GM19023 (cell line): ENCODE measurements around the gene ATP6V0D1.
"Not testable (repeated sequence)": the region's sequence is repeated elsewhere in the genome, so short reads cannot be mapped to it uniquely, and the experiment has no call there.

ENCODE experiments used
- ATAC-seq: cut with Tn5 transposase; IDR thresholded peaks from one replicate; pipeline ENCODE4 v1.9.1; 2021; ENCODE audit warnings: mild to moderate bottlenecking, moderate library complexity; ENCODE audit not compliant: unreplicated experiment

The ATP6V0D1 gene

DNA sequence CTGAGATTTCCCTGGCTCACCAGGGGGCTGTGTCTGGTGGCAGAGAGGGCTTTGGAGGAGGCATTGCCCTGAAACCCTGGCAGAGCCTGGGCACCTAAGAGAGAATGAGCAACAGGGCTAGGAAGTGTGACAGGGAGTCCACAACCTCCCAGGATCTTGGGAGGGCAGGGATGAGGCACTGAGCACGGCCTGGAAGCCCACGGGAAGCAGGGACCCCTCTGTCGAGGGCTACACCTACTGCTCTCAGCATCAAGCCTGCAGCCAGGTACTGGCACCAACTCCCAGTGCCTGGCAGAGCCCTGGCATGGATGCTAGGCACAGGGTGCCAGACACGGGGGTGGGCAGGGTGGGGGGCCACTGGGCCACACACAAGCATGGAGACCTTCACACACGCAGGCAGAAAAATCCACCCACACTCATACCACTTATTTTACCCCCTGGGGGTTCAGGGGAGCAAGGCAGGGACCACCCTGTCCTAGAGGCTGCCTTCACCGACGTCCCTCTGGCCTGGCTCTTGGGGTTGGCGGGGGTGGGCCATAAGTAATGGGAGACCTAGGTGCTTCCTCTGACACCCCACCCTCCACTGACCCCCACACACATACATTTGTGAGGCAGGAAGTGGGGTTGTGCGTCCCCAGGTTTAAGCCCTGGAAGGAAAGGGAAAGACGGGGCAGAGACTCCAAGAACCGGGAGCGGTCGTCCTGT, 51.0 kb downstream of the ATP6V0D1 start:
- no peak for ATAC-seq

DNA sequence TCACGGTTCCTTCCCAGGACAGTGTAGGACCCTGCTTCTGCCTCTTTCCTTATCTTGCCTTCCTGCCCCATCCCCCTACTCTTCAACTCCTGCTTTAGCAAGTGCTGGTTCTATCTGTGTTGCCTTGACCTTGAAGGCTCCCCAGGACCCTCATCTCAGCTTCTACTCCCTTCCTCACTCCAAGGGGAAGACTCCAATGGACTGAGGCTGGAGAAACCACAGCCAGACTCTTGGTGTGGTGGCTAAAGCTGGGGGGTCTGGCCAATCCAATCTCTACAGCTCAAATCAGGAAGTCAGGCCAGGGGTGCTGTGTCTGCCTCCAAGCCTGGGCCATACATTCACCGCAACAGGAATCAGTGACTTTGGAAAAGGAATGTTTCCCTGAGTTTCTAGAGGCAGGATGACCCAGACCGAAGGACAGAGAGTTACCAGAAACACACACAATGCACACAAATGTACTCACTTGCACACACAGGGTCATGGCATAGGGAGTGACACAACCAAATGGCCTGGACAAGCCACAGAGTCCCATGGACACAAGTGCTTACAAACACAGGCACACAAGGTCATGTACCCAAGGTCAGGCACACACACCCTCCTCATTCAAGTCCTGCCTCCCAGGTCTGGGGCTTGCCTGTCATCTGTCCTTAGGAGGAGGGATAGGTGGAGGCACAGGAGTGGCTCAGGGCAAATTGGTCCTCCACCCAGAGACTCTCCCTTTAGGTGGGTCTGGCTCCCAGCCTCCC, 51.7 kb downstream of the ATP6V0D1 start:
- ATAC-seq = no peak

DNA sequence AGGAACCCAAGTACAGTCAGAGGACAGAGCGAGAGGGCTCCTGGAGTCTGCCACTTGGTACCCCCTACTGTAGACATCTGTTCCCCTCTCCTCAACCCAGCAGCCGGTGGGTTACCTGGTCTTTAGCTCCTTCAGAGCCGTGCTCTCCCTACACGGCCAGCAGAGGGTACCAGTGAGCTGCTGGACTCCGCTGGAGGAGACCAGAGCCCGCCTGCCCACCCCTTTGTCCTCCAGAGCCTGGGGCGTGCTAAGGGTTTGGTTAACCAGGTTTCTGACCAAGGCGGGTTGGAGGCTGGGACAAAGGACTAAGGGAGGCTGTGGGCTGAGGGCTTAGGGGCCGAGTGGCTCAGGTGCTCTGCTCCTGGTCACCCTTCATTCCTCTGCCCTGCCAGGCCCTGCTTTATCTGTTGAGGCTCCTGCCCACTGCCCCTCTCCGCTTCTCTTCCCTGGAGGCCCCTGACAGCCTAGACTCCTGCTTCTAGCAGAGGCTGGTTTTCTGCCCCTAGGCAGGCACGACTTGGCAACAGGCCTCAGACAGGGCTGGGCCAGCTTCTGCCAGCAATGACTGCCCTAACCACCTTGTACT, 52.7 kb downstream of the ATP6V0D1 start:
- ATAC-seq = no peak

DNA sequence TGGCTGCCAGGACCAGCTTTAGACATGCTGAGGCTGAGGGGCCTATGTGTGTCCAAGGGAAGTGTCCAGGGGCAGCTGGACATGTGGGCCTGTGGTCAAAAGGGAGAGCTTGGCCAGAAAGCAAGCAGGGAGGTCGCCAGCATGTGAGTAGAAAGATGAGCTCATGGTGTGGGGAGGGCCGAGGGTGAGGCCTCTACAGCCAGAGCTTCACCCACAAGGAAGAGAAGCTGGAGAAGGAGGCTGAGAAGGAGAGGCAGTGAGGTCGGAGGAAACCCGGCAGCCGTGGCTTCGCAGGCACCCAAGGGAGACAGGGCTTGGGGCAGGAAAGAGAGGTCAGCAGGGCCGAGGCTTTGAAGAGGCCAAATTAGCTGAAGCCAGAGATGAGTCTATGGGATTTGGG, 54.0 kb downstream of the ATP6V0D1 start:
- ATAC-seq = no peak

DNA sequence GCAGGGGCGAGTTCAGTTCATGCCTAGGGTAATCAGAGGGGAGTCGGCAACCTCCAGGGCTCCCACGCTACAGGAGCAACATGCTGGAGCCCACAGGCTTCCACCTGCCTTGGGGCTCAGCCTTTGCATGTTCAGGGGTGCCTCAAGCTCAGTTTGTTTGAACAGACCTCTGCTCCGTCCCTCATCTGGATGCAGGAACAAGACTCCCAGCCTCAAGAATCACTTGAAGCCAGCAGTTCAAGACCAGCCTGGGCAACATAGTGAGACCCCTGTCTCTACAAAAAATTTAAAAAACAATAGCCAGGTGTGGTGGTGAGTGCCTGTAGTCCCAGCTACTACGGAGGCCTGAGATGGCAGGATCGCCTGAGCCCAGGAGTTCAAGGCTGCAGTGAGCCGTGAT, 54.9 kb downstream of the ATP6V0D1 start:
- ATAC-seq = no peak

DNA sequence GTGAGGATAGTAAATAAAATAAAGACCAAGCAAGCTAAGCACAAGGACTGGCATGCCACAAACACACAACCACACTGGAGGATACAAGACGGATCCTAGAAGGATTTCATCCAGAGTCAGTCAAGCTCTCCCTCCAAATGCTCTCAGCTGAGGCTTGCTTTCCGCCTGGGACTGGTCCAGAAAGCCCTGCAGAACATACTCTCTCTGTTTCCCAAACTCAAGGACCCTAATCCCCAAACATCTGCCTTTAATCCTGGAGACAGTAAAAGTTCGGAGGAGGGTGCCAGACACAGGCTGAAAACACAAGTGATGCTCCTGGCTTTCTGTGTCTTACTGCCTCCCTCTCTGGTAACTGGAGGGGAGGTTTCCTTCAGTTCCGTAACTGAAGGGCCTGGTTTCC, 55.4 kb downstream of the ATP6V0D1 start:
- no peak for ATAC-seq

DNA sequence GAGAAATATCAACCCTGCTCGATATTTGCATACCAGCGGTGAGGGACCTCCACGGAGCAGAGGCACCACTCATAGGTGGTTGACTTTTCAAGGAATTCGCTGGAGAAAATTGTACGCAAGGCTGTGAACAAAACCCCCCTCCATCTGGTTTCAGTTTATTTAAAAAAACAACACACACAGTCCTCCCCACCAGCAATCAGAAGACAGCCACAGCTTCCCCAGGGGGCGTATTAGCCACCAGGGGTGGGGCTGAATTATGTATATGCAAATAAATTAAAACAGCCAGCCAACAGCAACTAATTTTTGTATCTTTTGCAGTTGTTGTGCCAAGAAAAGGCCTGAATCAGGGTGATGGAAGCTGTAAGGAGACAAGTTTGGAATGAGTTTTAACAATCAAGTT, 55.9 kb downstream of the ATP6V0D1 start:
- no peak for ATAC-seq

DNA sequence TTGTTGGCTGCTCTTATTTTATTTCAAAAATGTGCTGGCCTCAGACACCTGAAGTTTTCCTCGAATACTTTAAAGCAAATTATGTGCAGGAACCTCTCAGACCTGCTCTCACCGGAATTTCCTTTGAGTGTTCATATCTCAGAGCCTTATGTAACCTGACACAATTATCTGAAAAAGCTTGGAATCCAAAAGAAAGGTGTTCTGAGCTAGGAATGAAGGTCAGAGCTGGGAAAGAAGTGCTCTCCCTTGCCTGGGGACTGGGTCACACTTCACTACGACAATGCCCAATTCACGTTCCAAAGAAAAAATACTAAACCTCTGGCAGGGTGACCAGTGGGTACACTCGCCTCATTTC, 56.7 kb downstream of the ATP6V0D1 start:
- ATAC-seq = no peak

DNA sequence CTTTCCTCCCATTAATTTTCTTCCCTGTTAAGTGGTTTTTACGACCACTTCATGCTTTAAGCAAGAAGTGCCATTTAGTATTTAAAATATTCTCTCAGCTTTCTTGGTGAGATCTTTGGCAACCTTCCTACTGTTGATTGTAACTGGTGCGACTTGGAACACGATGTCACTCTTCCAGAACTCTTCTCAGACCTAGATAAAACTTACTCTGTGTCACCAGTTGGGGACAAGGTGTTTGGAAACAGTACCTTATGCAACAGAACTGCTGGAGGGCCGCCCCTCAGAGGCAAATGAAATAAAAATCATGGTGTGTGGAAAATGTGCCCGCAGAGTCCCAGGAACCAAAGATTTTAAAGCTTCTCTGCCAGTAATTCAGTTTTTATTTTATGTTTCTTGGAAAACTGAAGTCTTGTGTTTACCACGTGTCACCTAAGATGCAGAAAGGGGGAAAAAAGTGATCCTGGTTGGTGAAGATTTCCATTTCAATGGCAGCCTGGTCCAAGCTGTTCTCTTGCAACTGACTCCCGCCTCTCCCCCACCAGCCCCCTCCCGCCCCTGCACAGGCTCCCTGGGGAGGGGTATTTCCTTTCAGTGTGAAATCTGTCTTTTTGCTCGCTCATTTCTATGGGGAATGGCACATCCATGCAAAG, 57.2 kb downstream of the ATP6V0D1 start:
- no peak for ATAC-seq

DNA sequence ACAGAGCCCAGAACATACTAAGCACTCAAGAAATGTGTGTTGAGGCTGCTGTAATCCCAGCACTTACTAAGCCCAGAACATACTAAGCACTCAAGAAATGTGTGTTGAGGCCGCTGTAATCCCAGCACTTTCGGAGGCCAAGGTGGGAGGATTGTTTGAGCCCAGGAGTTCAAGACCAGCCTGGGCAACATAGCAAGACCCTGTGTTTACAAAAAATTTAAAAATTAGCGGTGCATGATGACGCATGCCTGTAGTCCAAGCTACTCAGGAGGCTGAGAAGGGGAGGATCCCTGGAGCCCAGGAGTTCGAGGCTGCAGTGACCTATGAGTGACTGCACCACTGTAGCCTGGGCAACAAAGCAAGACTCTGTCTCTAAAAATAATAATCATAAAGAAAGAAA, 57.9 kb downstream of the ATP6V0D1 start:
- ATAC-seq = no peak

DNA sequence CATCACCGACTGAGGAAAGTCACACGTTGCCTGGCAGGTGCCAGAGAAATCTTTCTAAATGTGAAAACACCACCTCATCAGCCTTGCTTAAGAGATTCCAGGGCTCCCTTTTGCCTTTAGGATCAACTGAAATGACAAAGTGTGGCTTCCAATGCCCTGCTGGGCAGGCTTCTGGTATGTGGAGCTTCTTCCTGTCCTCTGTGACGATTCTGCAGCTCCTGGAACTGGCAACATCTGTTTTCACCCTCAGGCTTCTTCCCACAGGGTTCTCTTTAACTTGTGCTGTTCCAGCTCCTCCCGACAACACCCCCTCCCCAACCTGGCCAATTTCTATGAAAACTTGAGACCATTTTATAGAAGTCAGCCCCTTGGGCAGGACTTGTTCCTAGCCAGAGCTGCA, 59.9 kb downstream of the ATP6V0D1 start:
- no peak for ATAC-seq

DNA sequence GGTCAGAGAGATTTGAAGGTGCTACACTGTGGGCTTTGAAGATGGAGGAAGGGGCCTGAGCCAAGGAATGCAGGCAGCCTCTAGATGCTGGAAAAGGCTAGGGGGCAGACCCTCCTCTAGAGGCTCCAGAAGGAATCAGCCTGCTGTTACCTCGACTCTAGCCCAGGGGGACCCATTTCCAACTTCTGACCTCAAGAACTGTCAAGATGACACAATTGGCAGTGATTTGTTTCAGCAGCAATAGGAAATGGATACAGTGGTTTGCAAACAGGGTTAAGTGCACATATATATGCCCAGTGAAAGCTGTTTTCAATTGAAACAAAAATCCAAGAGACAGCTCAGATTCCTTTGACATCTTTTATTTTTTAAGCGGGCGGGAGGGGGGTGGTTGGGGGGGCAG, 61.0 kb downstream of the ATP6V0D1 start:
- no peak for ATAC-seq

DNA sequence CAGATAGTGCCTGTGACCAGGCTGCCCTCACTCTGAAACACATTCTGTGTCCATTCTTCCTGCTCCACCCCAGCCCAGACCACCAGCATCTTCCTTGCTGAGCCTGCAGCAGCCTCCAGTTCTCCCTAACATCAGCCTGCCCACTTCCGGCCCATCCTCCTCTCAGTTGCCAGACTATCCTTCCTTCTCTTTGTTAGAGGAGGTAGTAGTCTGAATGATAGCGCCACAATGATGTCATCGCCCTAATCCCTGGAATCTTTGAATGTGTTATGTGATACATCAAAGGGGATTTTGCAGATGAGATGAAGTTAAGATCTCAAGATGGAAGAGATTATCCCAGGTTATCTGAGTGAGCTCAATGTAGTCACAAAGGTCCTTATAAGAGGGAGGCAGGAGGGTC, 61.5 kb downstream of the ATP6V0D1 start:
- ATAC-seq = no peak

DNA sequence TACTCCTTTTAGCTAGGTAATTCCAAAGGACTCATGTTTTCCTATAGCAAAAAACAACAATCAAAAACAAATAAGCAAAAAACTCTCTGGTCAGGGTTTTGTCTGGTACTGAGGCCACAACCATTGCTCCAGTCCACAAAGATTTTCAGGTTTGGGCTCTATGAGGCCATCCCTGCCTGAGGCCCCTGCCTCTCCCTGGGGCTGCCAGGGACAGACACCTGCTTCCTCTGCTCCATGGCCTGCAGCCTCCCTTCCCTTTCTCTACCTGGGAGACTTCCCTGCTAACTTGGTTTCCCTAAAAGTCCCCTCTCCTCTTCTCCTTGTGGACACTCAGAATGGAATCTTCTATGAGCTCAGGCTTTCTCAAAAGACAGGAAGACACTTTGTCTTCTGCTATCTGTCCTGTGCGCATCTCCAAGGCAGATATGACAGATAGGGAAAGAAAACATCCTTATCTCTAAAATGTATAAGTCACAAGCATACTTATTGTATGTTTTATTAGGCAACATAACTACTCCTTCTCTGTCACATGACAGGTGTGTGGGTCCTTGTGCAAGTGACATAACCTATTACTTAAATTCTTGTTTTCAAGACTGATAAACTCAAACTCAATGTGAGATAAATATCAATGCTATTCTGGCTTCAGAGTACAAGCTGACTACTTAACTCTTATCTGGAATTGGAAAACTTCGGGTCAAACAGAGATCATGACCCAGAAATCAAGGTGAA, 63.5 kb downstream of the ATP6V0D1 start:
- ATAC-seq = no peak

DNA sequence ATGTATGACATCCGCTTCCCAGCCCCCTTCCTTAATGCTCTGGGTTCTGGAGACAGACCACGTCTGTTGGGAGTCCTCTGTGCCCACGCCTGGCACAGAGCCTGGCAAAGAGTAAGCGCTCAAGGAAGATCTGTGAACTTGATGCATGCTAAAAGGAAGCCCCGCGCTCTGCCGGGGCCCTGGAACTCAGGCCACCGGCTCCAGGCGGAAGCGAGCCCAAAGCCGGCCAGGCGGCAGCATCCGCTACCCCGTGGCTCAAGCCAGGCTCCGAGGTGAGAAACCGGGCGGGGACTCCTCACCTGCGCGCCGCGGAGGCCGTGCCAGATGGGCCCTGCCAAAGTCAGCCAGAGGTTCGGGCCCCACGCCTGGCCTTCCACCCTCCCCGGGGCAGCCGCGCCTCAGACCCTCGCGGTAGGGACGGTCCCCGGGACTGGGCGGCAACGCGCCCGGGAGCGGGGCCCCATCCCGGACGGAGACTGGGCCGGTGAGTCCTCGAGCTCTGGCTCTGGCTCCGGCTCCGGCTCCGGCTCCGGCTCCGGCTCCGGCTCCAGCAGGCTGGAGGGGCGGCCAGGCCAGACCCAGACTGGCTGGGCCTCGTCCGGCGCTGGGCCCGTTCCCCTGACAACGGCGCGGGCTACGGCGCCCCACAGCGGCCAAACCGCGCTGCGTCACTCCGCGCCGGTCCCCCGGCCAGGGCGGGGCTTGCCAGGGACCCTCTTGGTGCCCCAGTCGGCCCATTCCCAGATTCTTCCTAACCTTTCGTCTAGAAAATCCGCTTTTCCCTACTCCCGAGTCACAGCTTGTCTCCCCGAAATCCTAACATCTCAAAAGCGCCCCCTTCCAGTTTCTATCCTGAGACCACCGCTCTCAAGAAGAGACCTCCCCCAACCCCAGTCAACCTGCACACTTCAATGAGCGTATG, 64.8 kb downstream of the ATP6V0D1 start, which contains the start of gene ZDHHC1:
Gene ZDHHC1, minus strand, starts transcription at position 606 of the 922 bp plus-strand sequence. CDS start 8,702 bp downstream, outside the sequence.
- no peak for ATAC-seq

DNA sequence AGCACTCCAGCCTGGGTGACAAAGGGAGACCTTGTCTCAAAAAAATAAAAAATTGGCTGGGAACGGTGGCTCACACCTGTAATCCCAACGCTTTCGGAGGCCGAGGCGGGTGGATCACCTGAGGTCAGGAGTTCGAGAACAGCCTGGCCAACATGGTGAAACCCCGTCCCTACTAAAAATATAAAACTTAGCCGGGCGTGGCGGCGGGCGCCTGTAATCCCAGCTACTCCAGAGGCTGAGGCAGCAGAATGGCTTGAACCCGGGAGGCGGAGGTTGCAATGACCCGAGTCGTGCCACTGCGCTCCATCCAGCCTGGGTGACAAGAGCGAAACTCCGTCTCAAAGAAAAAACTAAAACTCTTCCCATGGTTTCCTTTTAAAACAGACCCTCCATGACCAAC, 65.5 kb downstream of the ATP6V0D1 start:
- not testable (repeated sequence) for ATAC-seq

DNA sequence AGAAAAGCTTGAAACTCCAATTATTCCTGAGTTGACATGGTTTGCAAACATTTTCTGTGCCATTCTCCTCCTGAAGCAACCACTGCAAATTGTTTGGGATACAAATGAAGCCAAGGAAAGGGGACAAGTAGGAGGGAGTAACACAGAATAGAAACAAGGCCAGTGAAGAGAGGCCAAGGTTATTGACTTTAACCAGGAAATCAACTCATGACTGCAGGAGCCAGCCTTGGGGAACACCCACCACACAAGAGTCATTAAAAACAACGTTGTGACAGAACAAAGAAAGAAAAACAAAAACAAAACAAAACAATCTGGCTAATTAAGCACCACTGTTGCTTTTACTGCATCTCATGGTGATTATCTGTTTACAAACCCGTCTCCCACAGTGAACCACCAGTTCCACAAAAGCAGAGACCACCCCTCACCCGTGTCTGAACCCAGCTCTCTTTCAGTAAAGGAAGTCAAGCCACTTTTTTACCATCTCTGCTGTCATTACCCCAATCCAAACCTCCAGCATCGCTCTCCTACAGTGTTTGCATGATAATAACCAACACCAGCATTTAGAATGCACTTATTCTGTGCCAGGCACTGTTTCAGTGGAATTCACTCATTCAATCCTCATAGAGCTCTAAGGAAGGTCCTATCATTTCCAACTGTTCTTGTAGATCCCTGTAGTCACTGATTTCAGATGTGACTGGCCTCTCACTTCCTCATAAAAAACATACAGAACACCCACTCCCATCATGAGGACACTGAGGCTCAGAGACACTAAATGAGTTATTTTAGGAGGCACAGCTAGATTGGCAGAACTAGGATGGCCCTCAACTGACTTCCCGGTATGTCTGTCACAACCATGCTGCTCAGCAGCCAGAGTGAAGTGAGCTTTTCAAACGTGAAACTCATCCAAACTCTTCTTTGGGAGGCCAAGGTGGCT, 66.7 kb downstream of the ATP6V0D1 start:
- ATAC-seq = no peak

DNA sequence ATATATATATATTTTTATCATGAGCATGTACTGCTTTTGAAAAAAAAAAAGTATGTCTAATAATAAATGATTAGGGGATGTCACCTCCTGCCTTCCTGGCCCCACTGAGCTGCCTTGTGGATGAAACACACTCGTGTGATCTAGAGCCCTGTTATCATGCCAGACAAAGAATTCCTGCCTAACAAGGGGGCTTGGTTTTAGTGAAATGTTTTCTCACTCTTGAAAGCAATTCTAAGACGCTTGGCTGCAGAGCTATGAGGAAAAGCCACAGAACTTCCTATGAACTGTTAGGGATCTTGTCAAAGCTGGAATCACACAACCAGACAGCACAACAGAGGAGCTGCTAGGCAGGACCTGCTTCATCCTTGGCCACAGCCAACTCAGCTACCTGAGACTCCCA, 68.7 kb downstream of the ATP6V0D1 start:
- ATAC-seq = no peak

DNA sequence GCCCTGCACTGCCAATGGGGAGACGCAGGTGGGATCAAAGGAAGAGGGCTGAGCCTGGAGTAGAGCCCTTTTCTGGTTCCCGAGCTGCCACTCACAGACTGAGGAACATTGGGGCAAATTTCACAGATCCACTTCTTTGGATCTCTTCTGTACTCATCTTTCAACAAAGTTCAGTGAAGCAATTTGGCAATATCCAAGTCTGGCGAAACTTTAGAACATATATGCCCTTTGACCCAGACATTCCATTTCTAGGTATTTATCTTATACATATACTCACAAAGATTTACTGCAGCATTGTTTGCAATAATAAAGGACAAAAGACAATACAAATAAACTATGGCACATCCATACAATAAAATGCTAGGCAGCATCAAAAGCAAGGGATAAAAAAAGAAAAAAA, 69.6 kb downstream of the ATP6V0D1 start:
- no peak for ATAC-seq
